Thyroid gland (tissue), 4 donors: ENCODE data around the gene DLX1. TPM values are rescaled to one million over a fixed set of nuclear protein-coding genes. Genes with fewer than 3 reads are reported as not detected.
A peak's percentile ranks its signal among the peaks of the same experiment; 100 is the strongest.

Experiments
- DNase-seq, 2 donors: peaks; one replicate each; pipeline ENCODE4 v3.0.0-alpha.2; 2019
- H3K27ac ChIP-seq, 3 donors: fragments of 200-600 bp; sonication (generic); 1 replicate in 2 of 3; 2 replicates in 1 of 3; pipeline ENCODE4 v1.5.1; 2016 to 2019; ENCODE audit warnings: mild to moderate bottlenecking in 1 of 3, moderate library complexity in 1 of 3
- H3K27me3 ChIP-seq: fragments of 200-600 bp; sonication (generic); one replicate; pipeline ENCODE4 v1.5.1; 2019
- H3K36me3 ChIP-seq, 2 donors: fragments of 200-600 bp; sonication (generic); one replicate each; pipeline ENCODE4 v1.5.1; 2016 to 2019
- H3K4me1 ChIP-seq, 2 donors: fragments of 200-600 bp; sonication (generic); one replicate each; pipeline ENCODE4 v1.5.1; 2017 to 2019
- H3K4me3 ChIP-seq, 3 donors: fragments of 200-600 bp; sonication (generic); replicated peaks in 1 of 3; 1 replicate in 2 of 3; 2 replicates in 1 of 3; pipeline ENCODE4 v1.5.1; 2016; ENCODE audit warnings: mild to moderate bottlenecking in 1 of 3
- H3K9me3 ChIP-seq: fragments of 200-600 bp; sonication (generic); one replicate; pipeline ENCODE4 v1.5.1; 2017
- POLR2A ChIP-seq, 2 donors: fragments of 450-650 bp; IDR thresholded peaks; one replicate each; pipeline ENCODE4 v1.6.1; 2017; ENCODE audit warnings: antibody characterized with exemption in 2 of 2, mild to moderate bottlenecking in 2 of 2, moderate library complexity in 1 of 2
- WGBS, 2 donors: methylation state at CpG; one replicate each; pipeline ENCODE4 v1.1.5; 2017; 5-methylcytosine and 5-hydroxymethylcytosine counted together
- intact Hi-C: fragments of 100-400 bp; cut with DNase I; formaldehyde crosslinking; loops from one replicate; pipeline ENCODE4 v1.15.1; 2023
- total RNA-seq, 4 donors: library from RNA; depleted of rRNA; stranded (reverse); fragments of >200 nt; gene quantifications; one replicate each; pipeline ENCODE4 v1.2.3, GENCODE V29; 2016
- TF ChIP-seq, protein P1 (sequence below), 6 experiments: fragments of 200-600 bp in 3 of 6; fragments of 450-650 bp in 3 of 6; sonication (generic) in 3 of 6; IDR thresholded peaks; one replicate each; pipeline ENCODE4 v1.5.1; 2016 to 2019; ENCODE audit warnings: antibody characterized with exemption in 6 of 6, mild to moderate bottlenecking in 2 of 6, inconsistent platforms in 1 of 6, moderate library complexity in 1 of 6

The DLX1 gene
- total RNA-seq, 4 donors from 2014 or later = 0.68 to 1.5 (median 1.0) TPM

DNA sequence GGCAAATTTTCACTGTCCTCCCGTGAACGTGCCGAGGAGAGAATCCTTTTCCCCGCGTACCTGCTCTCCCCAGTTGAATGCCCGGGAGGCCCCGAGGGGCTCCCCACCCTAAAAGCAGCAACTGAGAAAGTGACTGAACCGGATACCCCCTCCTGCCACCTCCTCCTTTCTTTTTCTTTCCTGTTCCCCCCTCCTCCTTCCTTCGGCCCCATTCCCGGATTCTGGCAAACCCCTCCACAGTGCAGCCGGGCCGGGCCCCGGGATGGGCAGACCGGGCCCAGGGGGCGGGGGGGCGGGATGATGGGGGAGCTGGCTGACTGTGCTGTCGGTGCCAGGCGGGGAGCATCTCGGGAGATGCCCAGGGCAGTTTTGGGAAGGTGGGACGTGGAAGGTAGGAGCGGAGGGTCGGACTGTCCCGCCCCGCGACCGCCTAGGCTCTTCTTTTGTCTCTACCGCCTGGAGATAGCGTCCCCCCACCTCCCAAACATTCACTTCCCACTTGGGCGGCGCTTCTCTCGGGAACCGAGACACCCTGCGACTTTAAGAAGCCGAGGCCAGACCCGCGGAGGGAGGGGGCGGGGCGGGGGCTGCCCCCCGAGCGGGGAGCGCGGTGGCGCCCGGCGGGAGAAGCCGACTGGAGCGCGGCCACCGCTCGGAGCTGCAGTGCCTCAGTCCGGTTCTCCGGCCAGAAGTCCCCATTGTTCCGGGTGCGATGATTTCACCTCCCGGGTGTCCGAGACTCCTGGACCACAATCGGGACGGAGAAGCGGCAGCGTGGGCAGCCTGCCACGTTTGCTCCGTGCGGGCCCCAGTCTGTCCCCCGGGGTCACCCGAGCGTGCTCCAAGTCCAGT lies 9.2 kb downstream of the DLX1 start:
- no peaks in the 10 kb centered on the region for H3K36me3 ChIP-seq
- H3K4me3 ChIP-seq = peak overlapping the region in 2 of 3 donors; percentile 8 to 23
- WGBS, 2 donors = 3 to 8% methylated on average over 28 to 57 of the region's 66 CpGs
- peaks cover 11 to 48% of the 10 kb centered on the region in 2 donors for H3K4me1 ChIP-seq
- no peak for DNase-seq
- no peak for TF ChIP-seq POLR2A (IDR thresholded peaks at IDR 0.05)
- TF ChIP-seq, protein P1, sequence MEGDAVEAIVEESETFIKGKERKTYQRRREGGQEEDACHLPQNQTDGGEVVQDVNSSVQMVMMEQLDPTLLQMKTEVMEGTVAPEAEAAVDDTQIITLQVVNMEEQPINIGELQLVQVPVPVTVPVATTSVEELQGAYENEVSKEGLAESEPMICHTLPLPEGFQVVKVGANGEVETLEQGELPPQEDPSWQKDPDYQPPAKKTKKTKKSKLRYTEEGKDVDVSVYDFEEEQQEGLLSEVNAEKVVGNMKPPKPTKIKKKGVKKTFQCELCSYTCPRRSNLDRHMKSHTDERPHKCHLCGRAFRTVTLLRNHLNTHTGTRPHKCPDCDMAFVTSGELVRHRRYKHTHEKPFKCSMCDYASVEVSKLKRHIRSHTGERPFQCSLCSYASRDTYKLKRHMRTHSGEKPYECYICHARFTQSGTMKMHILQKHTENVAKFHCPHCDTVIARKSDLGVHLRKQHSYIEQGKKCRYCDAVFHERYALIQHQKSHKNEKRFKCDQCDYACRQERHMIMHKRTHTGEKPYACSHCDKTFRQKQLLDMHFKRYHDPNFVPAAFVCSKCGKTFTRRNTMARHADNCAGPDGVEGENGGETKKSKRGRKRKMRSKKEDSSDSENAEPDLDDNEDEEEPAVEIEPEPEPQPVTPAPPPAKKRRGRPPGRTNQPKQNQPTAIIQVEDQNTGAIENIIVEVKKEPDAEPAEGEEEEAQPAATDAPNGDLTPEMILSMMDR (IDR thresholded peaks at IDR 0.05) = no peak
- H3K27ac ChIP-seq = peak overlapping the region; percentile 30 to 57 (median 53)
- no peaks in the 10 kb centered on the region for H3K9me3 ChIP-seq
- intact Hi-C loops = no loop called here
- peaks cover 90% of the 10 kb centered on the region for H3K27me3 ChIP-seq

- peaks cover 91% of the 10 kb centered on the region for H3K27me3 ChIP-seq
- intact Hi-C loops = no loop called here
- peak; percentile 45 to 51 for DNase-seq
- 3% methylated on average over 37 to 43 of the region's 51 CpGs for WGBS, 2 donors
- no peaks in the 10 kb centered on the region for H3K9me3 ChIP-seq
- TF ChIP-seq, protein P1 (IDR thresholded peaks at IDR 0.05) = no peak
- peak overlapping the region in 2 of 3 donors; percentile 8 to 23 for H3K4me3 ChIP-seq
- peaks cover 17 to 54% of the 10 kb centered on the region in 2 donors for H3K4me1 ChIP-seq
- H3K27ac ChIP-seq = peak overlapping the region; percentile 30 to 57 (median 53)
- no peaks in the 10 kb centered on the region for H3K36me3 ChIP-seq
These were observed 10.0 kb downstream of the DLX1 start for GRCh38 chr2:172095146-172095904.

- peak overlapping the region in 2 of 3 donors; percentile 7 to 41 for H3K27ac ChIP-seq
- H3K9me3 ChIP-seq = no peaks in the 10 kb centered on the region
- H3K4me3 ChIP-seq = peak overlapping the region in 1 of 3 donors; percentile 18
- no peaks in the 10 kb centered on the region for H3K36me3 ChIP-seq
- peaks cover 18 to 61% of the 10 kb centered on the region in 2 donors for H3K4me1 ChIP-seq
- TF ChIP-seq, protein P1 (IDR thresholded peaks at IDR 0.05) = no peak
- intact Hi-C loops = no loop called here
- H3K27me3 ChIP-seq = peaks cover 91% of the 10 kb centered on the region
- WGBS, 2 donors = 7 to 11% methylated on average over 22 to 31 of the region's 40 CpGs
- DNase-seq = no peak
These were observed 10.8 kb downstream of the DLX1 start for GRCh38 chr2:172095905-172096625.

DNA sequence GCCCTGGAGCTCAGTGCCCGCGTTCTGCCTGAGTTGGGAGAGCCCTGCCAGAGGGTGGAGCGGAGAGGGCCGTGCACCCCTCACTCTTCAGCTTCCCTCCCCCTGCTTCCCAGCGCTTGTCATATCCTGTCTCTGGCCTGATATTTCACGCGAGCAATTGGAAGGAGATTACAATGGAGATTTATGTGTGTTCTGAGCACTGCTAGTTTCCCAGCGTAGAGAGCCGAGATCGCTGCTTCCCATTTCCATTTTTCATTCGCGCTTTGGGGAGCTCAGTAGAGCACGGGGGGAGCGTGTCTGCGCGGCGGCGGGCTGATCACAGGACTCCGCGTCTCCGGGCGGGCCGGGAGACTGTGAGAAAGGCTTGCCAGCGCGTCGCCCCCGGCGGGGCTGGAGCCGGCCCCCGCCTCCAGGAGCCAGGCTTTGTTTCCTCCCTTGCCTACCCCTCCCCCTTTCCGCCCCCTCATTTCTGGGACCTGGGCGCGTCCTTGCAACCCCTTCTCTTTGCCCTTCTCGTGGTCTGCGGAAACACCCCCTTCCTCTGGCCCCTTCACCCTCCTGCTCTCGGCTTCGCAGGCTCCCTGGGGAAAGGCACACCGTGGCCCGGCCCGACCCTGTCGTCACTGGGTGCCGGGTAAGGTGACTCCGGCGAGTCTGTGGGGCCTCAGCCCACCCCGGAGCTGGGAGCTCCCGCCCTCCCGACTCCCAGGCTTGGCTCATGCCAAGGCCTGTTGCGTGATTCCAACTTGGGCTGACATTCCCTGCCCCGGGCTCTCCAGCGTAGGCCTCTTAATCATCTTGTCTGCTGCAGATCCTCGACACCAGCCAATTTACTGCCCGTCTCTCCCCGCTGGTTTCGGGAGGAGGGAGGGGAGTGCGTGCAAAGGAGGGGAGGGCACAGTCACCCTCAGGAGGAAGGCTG lies 11.6 kb downstream of the DLX1 start:
- Histone ChIP-seq H3K27me3 (peaks cover 94% of the 10 kb centered on the region), H3K27ac (peak overlapping the region in 2 of 3 donors; percentile 41 to 50), H3K9me3 (no peaks in the 10 kb centered on the region), H3K36me3 (no peaks in the 10 kb centered on the region), H3K4me3 (peak overlapping the region in 1 of 3 donors; percentile 18), H3K4me1 (peaks cover 21 to 70% of the 10 kb centered on the region in 2 donors)
- DNase-seq = no peak
- TF ChIP-seq, protein P1 (IDR thresholded peaks at IDR 0.05) = no peak
- no peak for TF ChIP-seq POLR2A (IDR thresholded peaks at IDR 0.05)
- intact Hi-C loops = no loop called here
- 5 to 6% methylated on average over 49 of the region's 55 CpGs for WGBS, 2 donors
